Measurements from ENCODE around the gene ZNF420.

ZNF420 gene

DNA sequence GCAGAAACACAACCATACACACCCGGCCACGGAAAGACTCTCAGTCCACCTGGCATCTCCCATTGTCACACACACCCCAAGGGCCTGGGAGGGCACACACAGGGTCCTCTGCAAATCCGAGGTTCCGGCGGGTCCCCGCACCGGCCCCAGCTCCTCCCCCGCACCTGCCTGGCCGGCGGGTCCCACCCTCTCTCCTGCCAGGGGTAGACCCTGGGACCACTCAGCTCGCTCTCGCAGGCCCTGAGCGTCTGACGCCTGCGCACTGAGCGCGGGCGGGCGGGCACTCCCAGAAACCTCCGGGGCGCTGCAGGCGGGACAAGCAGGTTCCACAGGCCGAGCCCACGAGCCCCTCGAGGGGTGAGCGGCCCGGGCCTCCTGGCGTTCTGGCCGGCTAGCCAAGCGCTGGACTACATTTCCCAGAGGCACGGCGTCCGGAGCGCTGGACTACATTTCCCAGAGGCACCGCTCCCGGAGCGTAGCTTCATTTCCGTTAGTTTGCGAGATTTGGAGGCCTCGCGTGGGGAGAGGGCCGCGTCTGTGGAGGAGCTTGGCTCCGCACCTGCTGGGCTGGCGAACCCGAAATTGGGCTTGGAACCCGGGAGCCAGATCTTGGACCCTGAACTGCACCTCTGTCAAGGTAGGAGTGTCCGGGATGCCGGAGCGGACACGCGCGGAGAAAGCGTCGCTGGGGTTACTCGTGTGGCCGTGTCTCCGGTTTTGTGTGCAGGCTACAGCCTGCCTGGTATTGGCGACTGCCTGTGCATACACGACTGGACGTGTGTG lies at the start of gene ZNF420 (continued):
- peak; percentile 35; the same call in 1 of the 2 replicates for TF ChIP-seq BCL11B (tag by site-specific recombination; IDR thresholded peaks at IDR 0.05; ENCODE audit: low read depth)
- TF ChIP-seq, protein P1, sequence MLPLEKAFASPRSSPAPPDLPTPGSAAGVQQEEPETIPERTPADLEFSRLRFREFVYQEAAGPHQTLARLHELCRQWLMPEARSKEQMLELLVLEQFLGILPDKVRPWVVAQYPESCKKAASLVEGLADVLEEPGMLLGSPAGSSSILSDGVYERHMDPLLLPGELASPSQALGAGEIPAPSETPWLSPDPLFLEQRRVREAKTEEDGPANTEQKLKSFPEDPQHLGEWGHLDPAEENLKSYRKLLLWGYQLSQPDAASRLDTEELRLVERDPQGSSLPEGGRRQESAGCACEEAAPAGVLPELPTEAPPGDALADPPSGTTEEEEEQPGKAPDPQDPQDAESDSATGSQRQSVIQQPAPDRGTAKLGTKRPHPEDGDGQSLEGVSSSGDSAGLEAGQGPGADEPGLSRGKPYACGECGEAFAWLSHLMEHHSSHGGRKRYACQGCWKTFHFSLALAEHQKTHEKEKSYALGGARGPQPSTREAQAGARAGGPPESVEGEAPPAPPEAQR (tag by site-specific recombination; IDR thresholded peaks at IDR 0.05) = peak; percentile 54; the same call in 1 of the 2 replicates
- TF ChIP-seq ZNF239 (tag by site-specific recombination; IDR thresholded peaks at IDR 0.05) = no peak
- TF ChIP-seq, protein P2, sequence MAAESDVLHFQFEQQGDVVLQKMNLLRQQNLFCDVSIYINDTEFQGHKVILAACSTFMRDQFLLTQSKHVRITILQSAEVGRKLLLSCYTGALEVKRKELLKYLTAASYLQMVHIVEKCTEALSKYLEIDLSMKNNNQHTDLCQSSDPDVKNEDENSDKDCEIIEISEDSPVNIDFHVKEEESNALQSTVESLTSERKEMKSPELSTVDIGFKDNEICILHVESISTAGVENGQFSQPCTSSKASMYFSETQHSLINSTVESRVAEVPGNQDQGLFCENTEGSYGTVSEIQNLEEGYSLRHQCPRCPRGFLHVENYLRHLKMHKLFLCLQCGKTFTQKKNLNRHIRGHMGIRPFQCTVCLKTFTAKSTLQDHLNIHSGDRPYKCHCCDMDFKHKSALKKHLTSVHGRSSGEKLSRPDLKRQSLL (tag by site-specific recombination; IDR thresholded peaks at IDR 0.05) = peak; percentile 71
- no peak for TF ChIP-seq ZNF133 (tag by site-specific recombination; IDR thresholded peaks at IDR 0.05)
- TF ChIP-seq ZNF785 (tag by site-specific recombination; IDR thresholded peaks at IDR 0.05) = peak; percentile 90
- 0 out of 2 replicates have a peak, but pooled peaks have one; percentile 44 for TF ChIP-seq ZNF121 (tag by site-specific recombination; IDR thresholded peaks at IDR 0.05)
- TF ChIP-seq RBAK (tag by site-specific recombination; IDR thresholded peaks at IDR 0.05) = peak; percentile 72; the same call in 1 of the 2 replicates
- TF ChIP-seq, protein P3, sequence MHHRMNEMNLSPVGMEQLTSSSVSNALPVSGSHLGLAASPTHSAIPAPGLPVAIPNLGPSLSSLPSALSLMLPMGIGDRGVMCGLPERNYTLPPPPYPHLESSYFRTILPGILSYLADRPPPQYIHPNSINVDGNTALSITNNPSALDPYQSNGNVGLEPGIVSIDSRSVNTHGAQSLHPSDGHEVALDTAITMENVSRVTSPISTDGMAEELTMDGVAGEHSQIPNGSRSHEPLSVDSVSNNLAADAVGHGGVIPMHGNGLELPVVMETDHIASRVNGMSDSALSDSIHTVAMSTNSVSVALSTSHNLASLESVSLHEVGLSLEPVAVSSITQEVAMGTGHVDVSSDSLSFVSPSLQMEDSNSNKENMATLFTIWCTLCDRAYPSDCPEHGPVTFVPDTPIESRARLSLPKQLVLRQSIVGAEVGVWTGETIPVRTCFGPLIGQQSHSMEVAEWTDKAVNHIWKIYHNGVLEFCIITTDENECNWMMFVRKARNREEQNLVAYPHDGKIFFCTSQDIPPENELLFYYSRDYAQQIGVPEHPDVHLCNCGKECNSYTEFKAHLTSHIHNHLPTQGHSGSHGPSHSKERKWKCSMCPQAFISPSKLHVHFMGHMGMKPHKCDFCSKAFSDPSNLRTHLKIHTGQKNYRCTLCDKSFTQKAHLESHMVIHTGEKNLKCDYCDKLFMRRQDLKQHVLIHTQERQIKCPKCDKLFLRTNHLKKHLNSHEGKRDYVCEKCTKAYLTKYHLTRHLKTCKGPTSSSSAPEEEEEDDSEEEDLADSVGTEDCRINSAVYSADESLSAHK (tag by site-specific recombination; IDR thresholded peaks at IDR 0.05) = peak; percentile 10
- peak; percentile 87 for TF ChIP-seq ZNF10 (tag by site-specific recombination; IDR thresholded peaks at IDR 0.05)

DNA sequence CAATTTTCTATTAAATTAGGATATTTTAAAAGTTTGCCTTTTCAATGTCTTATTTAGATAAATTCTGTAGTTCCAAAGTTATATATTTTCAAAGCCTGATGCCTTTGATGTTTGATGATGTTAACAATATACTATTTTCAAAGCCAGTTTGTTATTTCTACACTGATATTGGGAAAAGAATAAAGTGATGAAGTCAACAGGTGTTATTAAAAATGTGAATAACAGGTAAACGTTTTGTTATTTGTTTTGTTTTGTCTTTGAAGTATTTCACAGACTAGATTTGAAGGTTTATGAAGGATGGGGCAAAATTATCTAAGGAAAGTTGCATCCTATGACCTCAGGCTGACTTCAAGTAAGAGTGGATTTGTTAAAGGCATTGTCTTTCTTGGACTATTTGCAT lies 33.1 kb upstream of the ZNF420 start:
- H3K4me1 ChIP-seq (ENCODE audit: control insufficient read depth, insufficient read depth, low read length) = no peaks in the 10 kb centered on the region
- no peak for TF ChIP-seq ZNF830 (tag by site-specific recombination; IDR thresholded peaks at IDR 0.05; ENCODE audit: low read depth)
- peak; percentile 79 for TF ChIP-seq SCRT2 (tag by site-specific recombination; IDR thresholded peaks at IDR 0.05)
- TF ChIP-seq OSR2 (tag by site-specific recombination; IDR thresholded peaks at IDR 0.05) = no peak
- TF ChIP-seq, protein P4, sequence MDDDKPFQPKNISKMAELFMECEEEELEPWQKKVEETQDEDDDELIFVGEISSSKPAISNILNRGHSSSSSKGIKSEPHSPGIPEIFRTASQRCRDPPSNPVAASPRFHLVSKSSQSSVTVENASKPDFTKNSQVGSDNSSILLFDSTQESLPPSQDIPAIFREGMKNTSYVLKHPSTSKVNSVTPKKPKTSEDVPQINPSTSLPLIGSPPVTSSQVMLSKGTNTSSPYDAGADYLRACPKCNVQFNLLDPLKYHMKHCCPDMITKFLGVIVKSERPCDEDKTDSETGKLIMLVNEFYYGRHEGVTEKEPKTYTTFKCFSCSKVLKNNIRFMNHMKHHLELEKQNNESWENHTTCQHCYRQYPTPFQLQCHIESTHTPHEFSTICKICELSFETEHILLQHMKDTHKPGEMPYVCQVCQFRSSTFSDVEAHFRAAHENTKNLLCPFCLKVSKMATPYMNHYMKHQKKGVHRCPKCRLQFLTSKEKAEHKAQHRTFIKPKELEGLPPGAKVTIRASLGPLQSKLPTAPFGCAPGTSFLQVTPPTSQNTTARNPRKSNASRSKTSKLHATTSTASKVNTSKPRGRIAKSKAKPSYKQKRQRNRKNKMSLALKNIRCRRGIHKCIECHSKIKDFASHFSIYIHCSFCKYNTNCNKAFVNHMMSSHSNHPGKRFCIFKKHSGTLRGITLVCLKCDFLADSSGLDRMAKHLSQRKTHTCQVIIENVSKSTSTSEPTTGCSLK (tag by site-specific recombination; IDR thresholded peaks at IDR 0.05) = no peak
- no peak for TF ChIP-seq ZNF549 (tag by site-specific recombination; IDR thresholded peaks at IDR 0.05)
- no peak for TF ChIP-seq ZNF561 (tag by site-specific recombination; IDR thresholded peaks at IDR 0.05; ENCODE audit: borderline replicate concordance)
- no peak for TF ChIP-seq ZNF610 (tag by site-specific recombination; IDR thresholded peaks at IDR 0.05; ENCODE audit: borderline replicate concordance)
- TF ChIP-seq KLF9 (tag by site-specific recombination; IDR thresholded peaks at IDR 0.05; ENCODE audit: low read depth) = no peak
- peak; percentile 56; the same call in 1 of the 2 replicates for TF ChIP-seq SCRT1 (tag by site-specific recombination; IDR thresholded peaks at IDR 0.05; ENCODE audit: borderline replicate concordance)
- TF ChIP-seq, protein P2 (tag by site-specific recombination; IDR thresholded peaks at IDR 0.05) = no peak
- CTCF ChIA-PET = no interaction called here

More for the DNA sequence above, 33.1 kb upstream of the ZNF420 start:
- H3K9me3 ChIP-seq (ENCODE audit: control insufficient read depth, insufficient read depth, low read depth, low read length) = peaks cover 5% of the 10 kb centered on the region
- no peak overlapping the region for H3K27ac ChIP-seq (ENCODE audit: extremely low read depth, low read depth, low read length)
- POLR2A ChIA-PET = no interaction called here
- no peak overlapping the region for H3K4me3 ChIP-seq (ENCODE audit: low read depth, low read length)
- no peaks in the 10 kb centered on the region for H3K36me3 ChIP-seq (ENCODE audit: control insufficient read depth in 2 of 2, insufficient read depth in 1 of 2, low read length in 2 of 2)
